ENCODE results near the gene METTL24.
"Not testable (repeated sequence)": the region's sequence is repeated elsewhere in the genome, so short reads cannot be mapped to it uniquely, and the experiment has no call there.

METTL24 gene

DNA sequence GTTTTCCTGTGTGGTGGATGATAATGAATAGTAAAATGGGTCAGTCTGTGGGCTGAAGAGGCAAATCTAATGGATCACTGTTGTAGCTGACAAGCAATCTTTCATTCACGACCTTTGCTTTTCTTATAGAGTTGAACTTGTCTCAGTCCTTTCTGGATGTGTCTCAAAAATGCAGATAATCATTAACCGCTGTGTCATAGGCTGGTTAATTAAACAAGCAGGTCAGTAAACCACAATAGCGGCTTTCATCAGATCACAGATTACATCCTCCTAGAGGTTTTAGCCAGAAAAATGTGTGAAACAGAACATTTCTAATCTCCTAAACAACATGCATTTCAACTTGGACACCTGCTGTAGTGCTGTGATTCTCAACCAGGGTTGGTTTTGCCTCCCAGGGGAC is 2.5 kb upstream of the METTL24 start:
- DNase-seq = no peak

- no peak for DNase-seq
These were observed 1.4 kb upstream of the METTL24 start for GRCh38 chr6:110359556-110359955.

GRCh38 chr6:110358553-110359160 is 508 bp upstream of the METTL24 start:
- peak; percentile 48 for DNase-seq

DNA sequence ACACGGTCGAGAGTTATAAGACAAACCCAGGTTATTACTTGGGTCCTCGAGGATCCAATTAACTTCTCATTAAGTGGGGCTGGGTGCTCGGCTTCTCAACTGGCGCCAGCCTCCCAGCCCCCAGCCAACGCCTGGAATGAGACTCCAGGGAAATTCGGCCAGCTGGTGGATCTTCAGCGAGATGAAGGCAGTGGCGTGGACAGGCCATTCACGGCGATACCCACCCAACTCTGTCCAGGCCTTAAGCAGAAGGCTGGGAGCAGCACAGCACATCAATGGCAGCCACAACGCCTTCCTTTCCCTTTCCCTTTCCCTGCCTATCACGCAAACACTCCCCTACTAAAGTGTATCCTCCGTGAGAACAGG is 868 bp downstream of the METTL24 start:
- peak; percentile 96 for DNase-seq

DNA sequence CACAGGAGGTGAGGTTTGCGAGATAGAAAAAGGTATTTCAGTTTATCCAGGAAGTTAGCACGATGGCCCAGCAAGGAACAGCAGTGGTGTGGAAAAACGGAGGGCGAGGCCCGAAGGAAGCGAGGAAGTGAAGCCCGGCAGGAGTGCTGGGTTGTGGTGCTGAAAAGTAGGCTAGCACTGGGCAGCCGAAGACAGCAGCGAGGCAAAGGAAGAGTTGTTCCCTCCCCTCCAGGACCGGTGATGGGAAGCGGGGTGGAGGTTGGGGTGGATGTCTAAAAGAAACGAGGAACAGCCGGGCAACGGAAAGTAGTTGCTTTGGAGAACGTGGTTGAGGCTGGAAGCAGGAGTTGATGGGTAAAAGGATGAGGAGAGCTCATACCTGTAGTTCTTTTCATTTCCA is 1.4 kb downstream of the METTL24 start:
- DNase-seq = peak; percentile 81

DNA sequence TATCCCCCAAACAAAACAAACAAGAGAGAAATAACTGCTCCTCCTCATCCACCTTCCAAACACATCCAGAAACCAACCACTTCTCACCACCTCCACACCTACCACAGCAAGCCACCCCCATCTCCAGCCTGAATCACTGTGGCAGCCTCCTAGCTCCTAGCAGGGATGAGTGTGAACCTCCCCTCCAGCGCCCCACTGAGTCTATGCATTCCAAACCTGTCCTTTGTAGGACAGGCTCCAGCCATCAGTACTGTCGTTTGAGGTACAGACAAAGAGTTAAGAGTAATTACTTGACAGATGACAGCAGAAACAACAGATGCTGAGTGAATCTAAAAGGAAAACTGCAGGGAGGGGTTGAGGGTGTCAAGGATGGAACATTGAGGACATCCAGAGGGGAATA is 2.4 kb downstream of the METTL24 start:
- peak; percentile 85 for DNase-seq

DNA sequence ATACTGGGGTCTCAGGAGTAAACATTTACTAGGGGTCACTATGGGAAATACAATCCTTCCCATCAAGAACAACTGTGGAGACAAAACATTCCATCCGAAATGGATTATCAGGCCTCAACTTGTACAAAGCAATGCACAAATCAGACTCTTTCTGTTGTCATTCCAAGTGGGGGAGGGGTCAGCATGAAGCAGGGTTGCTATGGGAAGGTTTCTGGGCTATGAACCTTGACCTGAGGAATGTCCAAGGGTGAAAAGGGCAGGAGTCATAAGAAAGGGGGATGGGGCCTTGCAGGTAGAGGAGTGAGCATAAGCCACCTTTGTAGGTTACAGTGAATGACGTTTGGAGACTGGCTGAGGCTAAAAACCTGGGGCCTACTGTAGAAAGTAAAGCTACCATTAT is 3.1 kb downstream of the METTL24 start:
- DNase-seq = peak; percentile 29

DNA sequence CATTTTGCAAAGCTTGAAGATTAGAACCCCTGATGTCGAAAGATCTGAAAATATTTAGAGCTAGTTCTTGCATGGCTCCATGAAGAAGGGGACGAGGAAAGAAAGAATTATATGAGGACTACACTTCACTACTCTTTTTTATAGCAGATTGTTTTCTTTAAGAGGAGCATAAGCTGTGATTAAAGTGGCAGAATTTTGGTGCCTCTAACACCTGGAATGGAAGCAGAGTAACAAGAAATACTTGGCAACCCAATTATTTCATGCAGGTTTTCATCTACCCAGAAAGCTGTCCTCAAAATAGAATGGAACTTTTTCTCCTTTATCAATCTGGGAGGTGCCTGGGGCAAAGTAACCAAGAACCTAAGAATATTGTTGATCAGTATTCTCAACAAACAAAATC is 4.0 kb downstream of the METTL24 start:
- no peak for DNase-seq

GRCh38 chr6:110353457-110354001 is 4.6 kb downstream of the METTL24 start:
- no peak for DNase-seq

GRCh38 chr6:110352563-110353262 is 5.4 kb downstream of the METTL24 start:
- DNase-seq = no peak

GRCh38 chr6:110351986-110352385 is 6.2 kb downstream of the METTL24 start:
- DNase-seq = no peak

GRCh38 chr6:110351546-110351945 is 6.6 kb downstream of the METTL24 start:
- DNase-seq = no peak

GRCh38 chr6:110350593-110350992 is 7.6 kb downstream of the METTL24 start:
- DNase-seq = not testable (repeated sequence)

DNA sequence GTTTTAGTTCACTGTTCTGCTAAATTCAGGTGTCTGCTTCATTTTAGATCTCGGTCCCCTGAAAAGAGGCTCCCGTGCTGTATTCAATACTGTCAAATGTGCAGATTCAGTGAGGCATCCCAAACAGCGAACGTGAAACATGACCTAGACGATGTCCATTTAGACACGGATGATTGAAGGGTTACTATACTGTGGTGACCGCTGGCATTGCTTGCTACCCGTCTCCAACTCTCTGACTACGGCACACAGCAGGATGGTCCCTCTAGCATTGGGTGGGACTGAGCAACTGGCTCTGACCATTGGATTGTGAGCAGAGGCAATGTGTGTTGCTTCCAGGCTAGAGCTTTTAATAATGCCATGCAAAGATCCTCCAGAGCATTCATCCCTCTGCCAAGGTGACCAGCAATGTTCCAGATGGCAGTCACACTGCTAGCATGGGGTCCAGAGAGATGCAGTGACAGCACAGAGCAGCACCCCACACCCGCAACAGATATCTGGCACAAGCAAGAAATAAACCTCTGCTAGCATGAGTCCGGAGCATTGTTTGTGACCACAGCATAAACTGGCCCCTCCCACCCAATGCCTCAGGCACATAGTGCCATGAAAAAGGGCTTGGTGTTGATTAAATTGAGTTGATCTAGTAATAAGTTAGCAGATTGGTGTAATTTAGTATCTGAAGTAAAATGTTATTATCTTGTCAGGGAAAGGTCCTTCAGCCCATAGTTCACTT is 9.0 kb downstream of the METTL24 start:
- no peak for DNase-seq

GRCh38 chr6:110345025-110345424 is 13.1 kb downstream of the METTL24 start:
- DNase-seq = no peak

DNA sequence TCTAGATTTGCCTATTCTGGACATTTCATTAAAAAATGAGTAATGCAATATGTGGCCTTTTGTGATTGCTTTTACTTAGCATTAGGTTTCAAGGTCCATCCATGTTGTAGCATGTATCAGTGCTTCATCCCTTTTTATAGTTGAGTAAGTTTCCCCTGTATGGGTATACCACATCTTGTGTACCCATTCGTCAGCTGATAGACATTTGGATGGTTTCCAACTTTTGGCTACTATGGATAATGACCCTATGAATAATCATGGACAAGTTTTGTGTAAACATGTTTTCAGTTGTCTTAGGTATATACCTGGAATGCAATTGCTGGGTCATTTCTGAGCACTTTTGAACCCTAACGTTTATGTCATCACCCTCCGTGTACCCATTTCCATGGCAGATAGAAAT is 15.4 kb downstream of the METTL24 start:
- no peak for DNase-seq

GRCh38 chr6:110341663-110342596 is 16.2 kb downstream of the METTL24 start:
- DNase-seq = peak; percentile 76

DNA sequence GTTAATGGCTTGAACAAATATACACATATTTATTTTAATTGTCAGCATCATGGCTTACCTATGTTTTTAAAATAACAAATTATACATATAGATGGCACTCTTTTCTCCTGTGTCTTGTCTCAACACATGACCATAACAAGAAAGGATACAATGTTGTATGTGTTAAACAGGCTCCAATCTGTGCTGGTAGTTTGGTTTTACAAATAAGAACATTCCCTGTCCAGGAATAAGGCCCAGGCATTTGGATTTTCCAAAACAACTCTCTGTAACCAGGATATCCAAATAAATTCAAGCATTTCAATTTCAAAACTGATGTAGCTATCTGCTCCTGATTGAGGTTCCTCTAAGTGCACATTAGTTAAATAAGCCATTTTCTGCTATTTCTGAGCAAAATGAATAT is 17.1 kb downstream of the METTL24 start:
- no peak for DNase-seq

DNA sequence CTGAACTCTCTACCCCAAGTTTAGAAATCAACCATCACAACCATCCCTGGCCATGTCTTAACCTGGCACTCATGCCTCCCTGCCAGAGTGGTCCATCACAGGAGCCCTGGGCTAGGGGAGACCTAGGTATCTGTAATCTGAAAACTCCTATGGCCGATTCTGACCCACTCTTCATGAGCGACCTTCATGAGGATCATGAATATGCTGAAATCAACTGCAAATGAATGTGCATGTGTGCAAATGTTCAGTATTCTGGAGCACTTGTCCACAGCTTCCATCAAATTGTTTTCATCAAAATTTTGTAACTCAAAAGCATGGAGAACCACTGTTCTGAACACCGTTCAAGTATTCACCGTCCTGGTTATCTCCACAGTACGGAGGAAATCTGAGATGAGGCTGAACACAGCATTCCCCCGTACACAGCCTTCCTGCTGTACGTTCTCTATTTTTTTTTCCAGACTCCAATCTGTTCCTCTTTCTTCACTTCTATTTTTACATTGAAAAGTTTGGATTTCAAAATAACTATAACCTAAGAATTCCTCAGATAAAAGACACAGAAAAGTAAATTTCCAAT is 17.7 kb downstream of the METTL24 start:
- no peak for DNase-seq

GRCh38 chr6:110338820-110339470 is 19.2 kb downstream of the METTL24 start:
- no peak for DNase-seq

- no peak for DNase-seq
These were observed 20.7 kb downstream of the METTL24 start for GRCh38 chr6:110337486-110337885.
